HG02840 (cell line): ENCODE measurements around the gene PIGZ.
A peak's percentile ranks its signal among the peaks of the same experiment; 100 is the strongest.

ENCODE experiments used
- ATAC-seq: cut with Tn5 transposase; IDR thresholded peaks from one replicate; pipeline ENCODE4 v1.9.1; 2021; ENCODE audit warnings: mild to moderate bottlenecking, moderate library complexity, moderate number of reproducible peaks; ENCODE audit not compliant: unreplicated experiment, low FRiP score

The PIGZ gene

GRCh38 chr3:197001972-197002700 is 33.5 kb upstream of the PIGZ start:
- peak; percentile 12 for ATAC-seq

GRCh38 chr3:197001106-197001971 is 32.7 kb upstream of the PIGZ start:
- no peak for ATAC-seq

- no peak for ATAC-seq
Observed at GRCh38 chr3:197000211-197000610, 31.6 kb upstream of the PIGZ start.

GRCh38 chr3:196998966-196999760 is 30.5 kb upstream of the PIGZ start:
- ATAC-seq, result no peak

GRCh38 chr3:196997311-196997710 is 28.7 kb upstream of the PIGZ start:
- ATAC-seq, result no peak

GRCh38 chr3:196996454-196997265 is 28.0 kb upstream of the PIGZ start:
- ATAC-seq, result no peak

- ATAC-seq, result no peak
Observed at GRCh38 chr3:196995646-196996355, 27.2 kb upstream of the PIGZ start.

- ATAC-seq, result no peak
Observed at GRCh38 chr3:196995027-196995426, 26.4 kb upstream of the PIGZ start.

DNA sequence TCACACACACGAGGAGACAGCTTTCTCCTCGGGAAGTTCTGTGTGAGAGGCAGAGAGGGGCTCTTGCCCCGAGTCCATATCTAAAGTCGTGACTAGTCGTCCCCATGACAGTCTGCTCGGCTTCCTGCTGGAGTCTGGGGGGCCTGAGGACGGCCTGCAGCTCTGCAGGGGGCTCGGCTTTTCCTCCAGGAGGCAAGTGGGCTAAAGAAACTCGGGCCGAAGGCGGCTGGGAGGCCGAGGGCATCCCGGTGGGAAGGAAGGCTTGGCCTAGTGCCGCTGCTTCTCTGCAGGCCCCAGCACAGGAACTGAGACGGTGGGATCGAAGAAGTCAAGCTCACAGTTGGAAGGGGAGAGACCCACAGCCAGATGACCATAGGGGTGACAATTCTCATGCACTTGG is 25.4 kb upstream of the PIGZ start:
- no peak for ATAC-seq

- ATAC-seq, result no peak
Observed at GRCh38 chr3:196992461-196993065, 23.9 kb upstream of the PIGZ start.

GRCh38 chr3:196991581-196992460 is 23.2 kb upstream of the PIGZ start:
- ATAC-seq, result no peak

DNA sequence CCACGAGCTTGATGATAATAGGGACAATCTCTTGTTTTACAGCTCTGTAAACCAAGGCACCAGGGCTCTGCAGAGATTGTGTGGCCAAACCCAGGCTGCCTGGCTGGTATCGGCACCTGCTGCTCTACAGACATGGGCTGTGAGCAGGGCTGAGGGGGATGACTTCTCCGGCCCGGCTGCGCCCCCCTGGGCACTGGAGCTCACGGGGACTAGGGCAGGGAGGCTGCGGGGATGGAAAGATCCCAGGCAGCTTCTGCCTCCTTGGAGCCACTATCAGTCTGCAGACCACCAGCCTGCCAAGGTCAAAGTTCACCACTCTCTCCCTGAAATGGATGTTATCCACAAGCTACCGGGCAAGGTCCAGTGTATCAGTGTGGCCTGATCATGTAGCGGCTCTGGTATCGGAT is 22.0 kb upstream of the PIGZ start:
- no peak for ATAC-seq

- no peak for ATAC-seq
Observed at GRCh38 chr3:196989721-196990262, 21.2 kb upstream of the PIGZ start.

DNA sequence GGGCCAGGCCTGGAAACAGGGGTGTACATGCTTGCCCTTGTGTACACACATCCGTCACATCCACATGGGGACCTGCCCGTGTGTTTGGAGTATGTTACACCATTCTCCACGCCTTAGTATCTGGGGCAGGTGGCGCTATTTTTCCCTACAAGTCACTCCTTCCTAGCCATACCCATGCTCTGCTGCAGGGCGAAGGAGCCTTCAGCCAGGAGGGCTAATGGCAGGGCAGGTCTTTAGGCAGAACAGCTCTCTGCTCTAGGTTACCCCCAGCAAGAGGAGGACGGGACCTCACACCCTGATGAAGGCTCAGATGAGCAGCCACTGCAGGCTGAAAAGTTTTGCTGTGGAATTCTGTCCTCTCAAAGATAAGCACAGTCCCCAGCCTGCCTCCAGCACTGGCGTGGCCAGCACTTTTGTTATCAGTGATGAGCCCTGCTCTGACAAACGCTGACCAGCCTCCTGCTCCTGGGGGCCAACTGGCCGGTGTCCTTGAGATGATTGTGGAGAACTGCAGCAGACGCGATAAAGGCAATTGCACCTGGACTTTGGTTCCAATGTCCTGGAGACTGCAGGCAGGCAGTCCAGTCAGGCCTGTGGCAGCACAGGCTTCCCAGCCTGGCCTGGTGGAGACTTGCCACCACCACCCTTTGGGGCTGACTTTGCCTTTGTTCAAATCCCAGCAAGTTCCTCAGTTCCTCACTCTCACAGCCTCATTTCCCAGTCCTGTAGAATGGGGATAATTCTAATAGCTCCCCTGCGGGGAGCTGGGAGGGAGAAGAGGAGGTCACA is 19.8 kb upstream of the PIGZ start:
- ATAC-seq, result no peak

DNA sequence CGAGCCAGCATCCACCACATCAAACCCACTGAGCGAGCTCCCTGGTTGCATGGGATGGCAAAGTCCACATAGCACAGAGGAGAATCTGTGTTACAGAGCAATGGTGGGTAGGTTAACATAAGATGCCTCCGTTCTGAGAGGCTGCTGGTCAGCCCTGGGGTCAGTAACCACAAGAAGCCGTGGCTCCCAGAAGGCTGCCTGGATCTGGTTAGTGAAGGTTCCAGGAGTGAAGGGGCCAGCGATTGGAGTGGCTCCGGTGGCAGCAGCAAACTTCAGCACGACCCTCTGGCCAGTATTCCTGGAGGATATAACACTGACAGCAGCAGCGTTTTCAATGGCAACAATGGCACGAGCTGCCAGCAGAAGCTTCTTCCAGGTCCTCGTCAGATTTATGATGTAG is 18.4 kb upstream of the PIGZ start:
- no peak for ATAC-seq

- ATAC-seq, result no peak
Observed at GRCh38 chr3:196985954-196986885, 17.6 kb upstream of the PIGZ start.
